Lower leg skin (tissue), 4 donors: ENCODE measurements around the gene SOX11. TPM values are rescaled to one million over a fixed set of nuclear protein-coding genes. Genes with fewer than 3 reads are reported as not detected.

ENCODE experiments used
- DNase-seq, 2 donors: peaks; one replicate each; pipeline ENCODE4 v3.0.0-alpha.2; 2019; ENCODE audit warnings: low spot score in 2 of 2
- H3K4me3 ChIP-seq: fragments of 200-600 bp; sonication (generic); 2 replicates; pipeline ENCODE4 v1.5.1; 2017; ENCODE audit warnings: mild to moderate bottlenecking, low read depth; ENCODE audit not compliant: poor library complexity, severe bottlenecking
- CTCF ChIP-seq, 3 donors: fragments of 450-650 bp; IDR thresholded peaks; one replicate each; pipeline ENCODE4 v1.5.1; 2016; ENCODE audit warnings: antibody characterized with exemption in 3 of 3, mild to moderate bottlenecking in 3 of 3, moderate library complexity in 2 of 3
- POLR2A ChIP-seq, 2 donors: fragments of 450-650 bp; IDR thresholded peaks; one replicate each; pipeline ENCODE4 v1.6.1; 2016 to 2017; ENCODE audit warnings: antibody characterized with exemption in 2 of 2, mild to moderate bottlenecking in 1 of 2, moderate library complexity in 1 of 2
- WGBS, 2 donors: methylation state at CpG; one replicate each; pipeline ENCODE4 v1.1.5; 2018; 5-methylcytosine and 5-hydroxymethylcytosine counted together
- intact Hi-C: fragments of 100-400 bp; cut with DNase I; formaldehyde crosslinking; loops from one replicate; pipeline ENCODE4 v1.15.0; 2023; ENCODE audit warnings: low total_unique reads
- total RNA-seq, 4 donors: library from RNA; depleted of rRNA; stranded (reverse); fragments of >200 nt; gene quantifications; one replicate each; pipeline ENCODE4 v1.1.0, GENCODE V29; 2016

The SOX11 gene
- total RNA-seq, 4 donors from 2014 or later, result 0.03 to 0.21 TPM; not detected in 2

GRCh38 chr2:5697562-5697961, 5.4 kb downstream of the SOX11 start:
- WGBS, 2 donors, result 67 to 70% methylated on average over 8 of the region's 8 CpGs
- no peak for DNase-seq
- H3K4me3 ChIP-seq, result no peak overlapping the region
- no peak for TF ChIP-seq CTCF (IDR thresholded peaks at IDR 0.05)
- TF ChIP-seq POLR2A (IDR thresholded peaks at IDR 0.05), result no peak
- intact Hi-C loops, result no loop called here

- intact Hi-C loops, result no loop called here
- TF ChIP-seq POLR2A (IDR thresholded peaks at IDR 0.05) (no peak), CTCF (IDR thresholded peaks at IDR 0.05) (no peak)
- DNase-seq, result no peak
- H3K4me3 ChIP-seq, result no peak overlapping the region
- 91 to 92% methylated on average over 4 of the region's 4 CpGs for WGBS, 2 donors
Observed at GRCh38 chr2:5698134-5698533, 6.0 kb downstream of the SOX11 start.

GRCh38 chr2:5699963-5700362, 7.8 kb downstream of the SOX11 start:
- TF ChIP-seq POLR2A (IDR thresholded peaks at IDR 0.05) (no peak), CTCF (IDR thresholded peaks at IDR 0.05) (no peak)
- 91 to 92% methylated on average over 4 of the region's 4 CpGs for WGBS, 2 donors
- H3K4me3 ChIP-seq, result no peak overlapping the region
- intact Hi-C loops, result no loop called here
- no peak for DNase-seq

GRCh38 chr2:5700551-5700950, 8.4 kb downstream of the SOX11 start:
- intact Hi-C loops, result no loop called here
- no peak for DNase-seq
- no peak for TF ChIP-seq CTCF (IDR thresholded peaks at IDR 0.05)
- TF ChIP-seq POLR2A (IDR thresholded peaks at IDR 0.05), result no peak
- no peak overlapping the region for H3K4me3 ChIP-seq
- WGBS, 2 donors, result 91 to 93% methylated on average over 5 of the region's 5 CpGs

GRCh38 chr2:5701266-5701665, 9.1 kb downstream of the SOX11 start:
- no peak overlapping the region for H3K4me3 ChIP-seq
- TF ChIP-seq POLR2A (IDR thresholded peaks at IDR 0.05) (no peak), CTCF (IDR thresholded peaks at IDR 0.05) (no peak)
- WGBS, 2 donors, result 81 to 83% methylated on average over 3 of the region's 3 CpGs
- no peak for DNase-seq
- intact Hi-C loops, result no loop called here

GRCh38 chr2:5703166-5703565, 11.0 kb downstream of the SOX11 start:
- WGBS, 2 donors, result 93 to 96% methylated on average over 2 of the region's 2 CpGs
- intact Hi-C loops, result no loop called here
- no peak for DNase-seq

More at GRCh38 chr2:5703166-5703565, 11.0 kb downstream of the SOX11 start:
- TF ChIP-seq CTCF (IDR thresholded peaks at IDR 0.05) (no peak), POLR2A (IDR thresholded peaks at IDR 0.05) (no peak)
- H3K4me3 ChIP-seq, result no peak overlapping the region
